Upper lobe of left lung (tissue), 4 donors: ENCODE measurements around the gene AGMO.

Source experiments
- CTCF ChIP-seq, 6 experiments: fragments of 450-650 bp in 4 of 6; fragments of 200-600 bp in 2 of 6; sonication (generic) in 2 of 6; IDR thresholded peaks; one replicate each; pipeline ENCODE4 v1.5.1; 2016 to 2019; ENCODE audit warnings: antibody characterized with exemption in 6 of 6
- EP300 ChIP-seq, 4 donors: sonication (generic); formaldehyde crosslinking; IDR thresholded peaks; one replicate each; pipeline ENCODE4 v1.5.1; 2017; ENCODE audit warnings: antibody characterized with exemption in 4 of 4, control low read depth in 2 of 4
- POLR2A ChIP-seq, 4 donors: fragments of 450-650 bp; IDR thresholded peaks; one replicate each; pipeline ENCODE4 v1.5.1; 2016 to 2017; ENCODE audit warnings: antibody characterized with exemption in 4 of 4, mild to moderate bottlenecking in 2 of 4

DNA sequence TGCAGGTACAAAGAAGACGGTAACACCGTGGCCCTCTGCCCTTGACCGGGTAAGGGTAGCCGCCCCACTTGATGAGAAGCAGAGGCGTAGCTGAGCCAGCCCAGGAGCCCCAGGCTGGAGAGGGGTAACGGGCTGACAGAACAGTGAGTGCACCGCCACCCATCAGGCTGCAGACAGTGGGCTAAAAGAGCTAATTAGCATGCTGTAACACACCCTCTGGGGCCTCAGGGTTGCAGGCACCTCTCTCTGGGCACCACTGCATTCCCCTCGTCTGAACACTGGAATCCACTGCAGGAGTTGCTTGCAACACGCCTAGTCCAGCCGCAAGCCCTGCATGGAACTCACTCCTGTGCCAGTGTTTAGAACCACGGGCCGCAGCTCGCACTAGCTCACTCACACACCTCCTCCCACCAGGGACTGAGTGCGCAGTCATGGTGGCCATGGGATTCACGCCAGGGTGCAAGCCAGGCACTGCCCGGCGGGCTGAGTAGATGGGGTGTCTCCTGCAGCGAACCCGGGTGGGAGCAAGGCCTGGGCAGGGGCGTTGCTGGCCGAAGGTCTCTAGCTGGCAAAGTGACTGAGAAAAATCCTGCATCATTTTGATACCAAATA is 36.1 kb downstream of the AGMO start:
- TF ChIP-seq EP300 (IDR thresholded peaks at IDR 0.05) (no peak), CTCF (IDR thresholded peaks at IDR 0.05) (no peak), POLR2A (IDR thresholded peaks at IDR 0.05) (no peak)
